ENCODE results near the gene KRT86. TPM values are rescaled to one million over a fixed set of nuclear protein-coding genes. Genes with fewer than 3 reads are reported as not detected.
"Not testable (repeated sequence)": the region's sequence is repeated elsewhere in the genome, so short reads cannot be mapped to it uniquely, and the experiment has no call there.

Gene KRT86
- polyA plus RNA-seq, 1 donor = 0.33 TPM

- DNase-seq (ENCODE audit: low read depth) = no peak
These were observed 35.4 kb upstream of the KRT86 start for GRCh38 chr12:52238916-52239646.

GRCh38 chr12:52239767-52240166 is 34.7 kb upstream of the KRT86 start:
- no peak for DNase-seq (ENCODE audit: low read depth)

- DNase-seq (ENCODE audit: low read depth) = not testable (repeated sequence)
These were observed 34.2 kb upstream of the KRT86 start for GRCh38 chr12:52240247-52240646.

GRCh38 chr12:52241205-52241842 is 33.1 kb upstream of the KRT86 start:
- no peak for DNase-seq (ENCODE audit: low read depth)

GRCh38 chr12:52242442-52243258 is 31.8 kb upstream of the KRT86 start:
- no peak for DNase-seq (ENCODE audit: low read depth)

- DNase-seq (ENCODE audit: low read depth) = no peak
These were observed 31.1 kb upstream of the KRT86 start for GRCh38 chr12:52243259-52243855.

GRCh38 chr12:52243856-52244614 is 30.4 kb upstream of the KRT86 start:
- DNase-seq (ENCODE audit: low read depth) = no peak

GRCh38 chr12:52244615-52244994 is 29.8 kb upstream of the KRT86 start:
- DNase-seq (ENCODE audit: low read depth) = no peak

- DNase-seq (ENCODE audit: low read depth) = no peak
These were observed 29.0 kb upstream of the KRT86 start for GRCh38 chr12:52245259-52245961.

- DNase-seq (ENCODE audit: low read depth) = no peak
These were observed 28.4 kb upstream of the KRT86 start for GRCh38 chr12:52245962-52246569.

GRCh38 chr12:52246720-52247621 is 27.5 kb upstream of the KRT86 start:
- no peak for DNase-seq (ENCODE audit: low read depth)

GRCh38 chr12:52247622-52248540 is 26.6 kb upstream of the KRT86 start:
- no peak for DNase-seq (ENCODE audit: low read depth)

- no peak for DNase-seq (ENCODE audit: low read depth)
These were observed 25.6 kb upstream of the KRT86 start for GRCh38 chr12:52248541-52249461.

GRCh38 chr12:52249511-52250047 is 24.9 kb upstream of the KRT86 start:
- no peak for DNase-seq (ENCODE audit: low read depth)

GRCh38 chr12:52250048-52250990 is 24.1 kb upstream of the KRT86 start:
- no peak for DNase-seq (ENCODE audit: low read depth)
